Activated CD8-positive, alpha-beta memory T cell treated with anti-CD3 and anti-CD28 coated beads for 24 hours (primary cell): Measurements from ENCODE around the gene CES2.
"Not testable (repeated sequence)": the region's sequence is repeated elsewhere in the genome, so short reads cannot be mapped to it uniquely, and the experiment has no call there.

Source experiments
- DNase-seq: peaks from one replicate; pipeline ENCODE4 v3.0.0-alpha.2; 2020

The CES2 gene

GRCh38 chr16:66991545-66992077 lies 56.3 kb downstream of the CES2 start:
- DNase-seq: no peak

DNA sequence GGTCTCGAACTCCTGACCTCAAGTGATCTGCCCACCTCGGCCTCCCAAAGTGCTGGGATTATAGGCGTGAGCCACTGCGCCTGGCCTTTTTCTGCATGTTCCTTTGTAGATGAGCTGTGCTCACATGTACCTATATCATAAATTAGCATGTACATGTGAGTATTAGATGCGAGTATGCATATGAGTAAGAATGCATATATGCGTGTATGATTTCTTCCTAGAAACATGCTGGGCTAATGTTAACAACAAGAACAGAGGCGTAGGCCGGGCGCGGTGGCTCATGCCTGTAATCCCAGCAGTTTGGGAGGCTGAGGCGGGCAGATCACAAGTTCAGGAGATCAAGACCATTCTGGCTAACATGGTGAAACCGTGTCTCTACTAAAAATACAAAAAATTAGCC lies 58.2 kb downstream of the CES2 start:
- DNase-seq: not testable (repeated sequence)
